GM21515 (cell line): ENCODE results near the gene G0S2.

Experiments
- ATAC-seq: cut with Tn5 transposase; IDR thresholded peaks from one replicate; pipeline ENCODE4 v1.9.1; 2021; ENCODE audit not compliant: unreplicated experiment

Gene G0S2

GRCh38 chr1:209648346-209648745, 26.9 kb upstream of the G0S2 start:
- no peak for ATAC-seq

GRCh38 chr1:209648931-209649776, 26.1 kb upstream of the G0S2 start:
- no peak for ATAC-seq

- no peak for ATAC-seq
Observed at GRCh38 chr1:209650454-209650853, 24.8 kb upstream of the G0S2 start.

GRCh38 chr1:209651138-209651587, 24.0 kb upstream of the G0S2 start:
- ATAC-seq, result no peak

- no peak for ATAC-seq
Observed at GRCh38 chr1:209652121-209652735, 23.0 kb upstream of the G0S2 start, which contains the start of gene LAMB3. Gene LAMB3, minus strand, starts transcription at chr1:209652425. Its CDS starts 1,481 bp downstream, at chr1:209650944.

GRCh38 chr1:209652873-209653401, 22.3 kb upstream of the G0S2 start:
- no peak for ATAC-seq

GRCh38 chr1:209653915-209654351, 21.3 kb upstream of the G0S2 start:
- ATAC-seq, result no peak

GRCh38 chr1:209655411-209656231, 19.6 kb upstream of the G0S2 start:
- no peak for ATAC-seq

- ATAC-seq, result no peak
Observed at GRCh38 chr1:209657140-209657879, 17.9 kb upstream of the G0S2 start.

- no peak for ATAC-seq
Observed at GRCh38 chr1:209657918-209658317, 17.3 kb upstream of the G0S2 start.

GRCh38 chr1:209659909-209660308, 15.3 kb upstream of the G0S2 start:
- ATAC-seq, result peak; percentile 62

GRCh38 chr1:209661071-209661470, 14.1 kb upstream of the G0S2 start:
- ATAC-seq, result no peak

- no peak for ATAC-seq
Observed at GRCh38 chr1:209662879-209663327, 12.3 kb upstream of the G0S2 start.

GRCh38 chr1:209667103-209667502, 8.1 kb upstream of the G0S2 start:
- no peak for ATAC-seq

- ATAC-seq, result peak; percentile 49
Observed at GRCh38 chr1:209667708-209668107, 7.5 kb upstream of the G0S2 start.

GRCh38 chr1:209670441-209671082, 4.7 kb upstream of the G0S2 start:
- ATAC-seq, result no peak

GRCh38 chr1:209672705-209673630, 2.2 kb upstream of the G0S2 start:
- peak; percentile 92 for ATAC-seq

GRCh38 chr1:209673631-209674417, 1.4 kb upstream of the G0S2 start:
- no peak for ATAC-seq
